ENCODE measurements around the gene COL1A2. TPM values are rescaled to one million over a fixed set of nuclear protein-coding genes. Genes with fewer than 3 reads are reported as not detected.
A peak's percentile ranks its signal among the peaks of the same experiment; 100 is the strongest.

The COL1A2 gene
- total and polyA plus RNA-seq, 2 of the 4 experiments (the other 2 are of a cell fraction) = 1,211 to 4,454 TPM

DNA sequence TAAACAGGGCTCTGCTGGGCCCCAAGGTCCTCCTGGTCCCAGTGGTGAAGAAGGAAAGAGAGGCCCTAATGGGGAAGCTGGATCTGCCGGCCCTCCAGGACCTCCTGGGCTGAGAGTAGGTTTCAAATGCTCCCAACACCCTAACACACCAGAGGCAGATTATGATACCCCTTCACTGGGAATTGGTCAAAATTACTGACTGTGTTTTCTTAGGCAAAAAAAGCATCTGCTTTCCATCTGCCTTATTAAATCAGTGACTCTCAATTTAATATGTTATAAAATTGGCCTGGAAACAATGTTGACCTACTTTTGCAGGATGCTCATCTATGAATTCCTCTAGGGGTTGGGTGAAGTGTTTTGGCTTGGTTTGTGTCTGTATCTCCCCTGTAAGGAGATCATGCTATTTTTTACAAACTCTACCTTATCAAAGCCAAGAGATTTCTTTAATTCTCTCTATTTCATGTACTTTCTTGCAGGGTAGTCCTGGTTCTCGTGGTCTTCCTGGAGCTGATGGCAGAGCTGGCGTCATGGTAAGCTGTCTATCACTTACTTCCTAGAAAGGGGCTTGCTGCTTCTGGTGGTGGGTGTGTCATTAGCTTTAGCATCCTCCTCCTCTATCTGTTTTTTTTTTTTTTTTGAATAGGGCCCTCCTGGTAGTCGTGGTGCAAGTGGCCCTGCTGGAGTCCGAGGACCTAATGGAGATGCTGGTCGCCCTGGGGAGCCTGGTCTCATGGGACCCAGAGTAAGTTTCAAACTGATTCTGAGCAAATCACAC, 15.9 kb downstream of the COL1A2 start (continued):
- TF ChIP-seq BHLHE40 (IDR thresholded peaks at IDR 0.05; ENCODE audit: low read depth, low read length) (no peak), NFE2L2 (IDR thresholded peaks at IDR 0.05; ENCODE audit: low read depth, low read length) (no peak)

DNA sequence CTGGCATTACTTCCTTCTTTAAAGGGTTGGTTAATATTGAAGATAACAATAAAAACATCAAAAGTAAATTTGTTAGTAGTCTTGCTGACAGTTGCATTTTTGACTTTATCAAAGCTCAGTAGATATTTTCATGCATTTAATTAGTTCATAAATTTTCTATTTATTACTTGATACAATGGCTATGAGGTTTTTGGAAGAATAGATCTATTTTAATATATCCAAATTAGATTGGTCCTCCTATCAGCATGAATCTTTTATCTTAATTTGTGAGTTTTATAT, 16.4 kb downstream of the COL1A2 start:
- Histone ChIP-seq H4K8ac (ENCODE audit: low read depth in 2 of 2, low read length in 2 of 2) (peak overlapping the region; percentile 27 to 45; a peak in 3 of 4 replicates), H2AK9ac (replicated peaks; ENCODE audit: low read depth, low read length, poor library complexity) (no peak overlapping the region), H4K20me1 (ENCODE audit: insufficient read depth, low read length) (peaks cover 23% of the 10 kb centered on the region; the same call in 1 of the 2 replicates), H4K5ac (ENCODE audit: low read depth, low read length) (no peak overlapping the region), H3K27me3 (ENCODE audit: control insufficient read depth, insufficient read depth, low read length) (no peaks in the 10 kb centered on the region), H3K79me1 (ENCODE audit: low read depth in 1 of 2, low read length in 2 of 2) (peaks cover under 1 to 39% of the 10 kb centered on the region in 2 experiments; a peak in 2 of 4 replicates), H3K9ac (ENCODE audit: low read depth, low read length) (peak overlapping the region; percentile 57), H2BK15ac (ENCODE audit: low read depth, low read length) (0 out of 3 replicates have a peak overlapping the region, but pooled peaks have one; percentile 7), H3K4me3 (ENCODE audit: insufficient read depth, low read depth, low read length) (no peak overlapping the region), H2BK120ac (ENCODE audit: low read depth, low read length) (peak overlapping the region; percentile 16), H3K23ac (ENCODE audit: low read depth, low read length) (peak overlapping the region; percentile 20; the same call in 1 of the 2 replicates), H2BK20ac (ENCODE audit: low read depth, low read length) (no peak overlapping the region), H3K56ac (ENCODE audit: extremely low read depth, insufficient read depth, low read length) (peak overlapping the region; percentile 87; the same call in 1 of the 2 replicates), H3K27ac (ENCODE audit: insufficient read depth, low read length) (peak overlapping the region; percentile 99), H2AFZ (replicated peaks; ENCODE audit: low read length, poor library complexity) (no peak overlapping the region), H3K36me3 (ENCODE audit: control insufficient read depth, insufficient read depth, low read length) (peaks cover 86% of the 10 kb centered on the region), H3K9me3 (ENCODE audit: control insufficient read depth, insufficient read depth, low read length) (no peaks in the 10 kb centered on the region), H3K4me1 (ENCODE audit: control insufficient read depth, insufficient read depth, low read length) (peaks cover 31% of the 10 kb centered on the region), H4K91ac (ENCODE audit: insufficient read depth, low read depth, low read length) (peak overlapping the region; percentile 12), H3K9me1 (ENCODE audit: insufficient read depth, low read length) (peaks cover 3% of the 10 kb centered on the region; the same call in 1 of the 2 replicates), H3K18ac (ENCODE audit: low read depth, low read length) (peak overlapping the region; percentile 91), H3K4ac (ENCODE audit: low read depth, low read length) (peak overlapping the region; percentile 61), H3K14ac (replicated peaks; ENCODE audit: low read depth, low read length) (peak overlapping the region; percentile 16; the same call in 1 of the 2 replicates), H2AK5ac (ENCODE audit: low read depth, low read length) (0 out of 2 replicates have a peak overlapping the region, but pooled peaks have one; percentile 57), H2BK5ac (ENCODE audit: low read depth, low read length, poor library complexity, severe bottlenecking) (peak overlapping the region; percentile 99), H3K4me2 (ENCODE audit: low read depth, low read length) (no peak overlapping the region)
- ChIA-PET POLR2A (ENCODE audit: unreplicated experiment) (interaction anchor here (0.6 to 0.9 kb wide), 2 partner anchors 10 to 12 kb away, joined by 3 read pairs; no protein-coding TSS in a partner anchor), CTCF (interaction anchor here (0.7 to 1.3 kb wide), 3 partner anchors 113 to 122 kb away, joined by 4 to 5 read pairs (median 4); no protein-coding TSS in a partner anchor)
- no peak for ATAC-seq (ENCODE audit: low read depth)
- dilution Hi-C loops (cut with HindIII; ENCODE audit: low sequenced_read_pairs, unreplicated experiment) = no loop called here
- no TSS peak for BruUV-seq (replicated peaks)
- no peak for DNase-seq
- TF ChIP-seq MAFK (IDR thresholded peaks at IDR 0.05; ENCODE audit: low read depth, low read length) = peak; percentile 86
- TF ChIP-seq POLR2A (IDR thresholded peaks at IDR 0.05; ENCODE audit: low read depth, low read length) = no peak
- intact Hi-C loops (cut with micrococcal nuclease) = no loop called here
- in situ Hi-C loops (cut with MboI; ENCODE audit: low sequenced_read_pairs) = no loop called here
